GM18526 (cell line): Measurements from ENCODE around the gene TUSC2.
A peak's percentile ranks its signal among the peaks of the same experiment; 100 is the strongest.

Experiments used
- POLR2A ChIP-seq: IDR thresholded peaks from 3 replicates; pipeline ENCODE4 v1.6.1; 2011; ENCODE audit not compliant: insufficient read length; ENCODE audit errors: extremely low read depth

The TUSC2 gene

DNA sequence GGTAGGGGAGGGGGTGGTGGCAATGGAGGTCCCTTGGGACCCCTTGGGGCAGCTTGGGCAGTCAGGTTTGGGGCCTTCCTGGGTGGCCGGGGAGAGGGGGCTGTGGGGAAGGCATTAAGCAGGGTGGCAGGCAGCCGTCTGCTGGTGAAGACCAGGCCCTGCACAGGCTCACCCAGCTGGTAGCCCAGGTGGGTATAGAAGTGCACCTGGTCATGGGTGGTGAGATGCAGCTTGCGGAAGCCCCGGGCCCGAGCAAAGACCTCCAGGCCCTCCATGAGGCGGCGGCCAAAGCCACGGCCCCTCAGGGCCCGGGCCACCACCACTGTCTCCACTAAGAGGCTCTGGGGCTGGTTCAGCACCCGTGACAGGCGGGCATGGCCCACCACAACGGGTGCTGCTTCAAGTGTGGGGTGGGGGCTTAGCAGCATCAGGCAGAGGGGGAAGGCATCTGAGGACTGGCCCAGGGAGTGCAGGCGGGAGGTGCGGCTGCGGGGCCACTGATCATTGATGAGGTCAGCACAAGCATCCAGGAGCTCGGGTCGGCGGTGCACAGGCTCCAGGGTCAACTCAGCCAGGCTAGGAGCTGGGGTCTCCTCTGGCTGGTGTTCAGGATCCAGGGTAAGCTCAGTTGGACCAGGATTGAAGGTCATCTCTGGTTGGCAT lies 31.2 kb downstream of the TUSC2 start:
- TF ChIP-seq POLR2A: no peak

DNA sequence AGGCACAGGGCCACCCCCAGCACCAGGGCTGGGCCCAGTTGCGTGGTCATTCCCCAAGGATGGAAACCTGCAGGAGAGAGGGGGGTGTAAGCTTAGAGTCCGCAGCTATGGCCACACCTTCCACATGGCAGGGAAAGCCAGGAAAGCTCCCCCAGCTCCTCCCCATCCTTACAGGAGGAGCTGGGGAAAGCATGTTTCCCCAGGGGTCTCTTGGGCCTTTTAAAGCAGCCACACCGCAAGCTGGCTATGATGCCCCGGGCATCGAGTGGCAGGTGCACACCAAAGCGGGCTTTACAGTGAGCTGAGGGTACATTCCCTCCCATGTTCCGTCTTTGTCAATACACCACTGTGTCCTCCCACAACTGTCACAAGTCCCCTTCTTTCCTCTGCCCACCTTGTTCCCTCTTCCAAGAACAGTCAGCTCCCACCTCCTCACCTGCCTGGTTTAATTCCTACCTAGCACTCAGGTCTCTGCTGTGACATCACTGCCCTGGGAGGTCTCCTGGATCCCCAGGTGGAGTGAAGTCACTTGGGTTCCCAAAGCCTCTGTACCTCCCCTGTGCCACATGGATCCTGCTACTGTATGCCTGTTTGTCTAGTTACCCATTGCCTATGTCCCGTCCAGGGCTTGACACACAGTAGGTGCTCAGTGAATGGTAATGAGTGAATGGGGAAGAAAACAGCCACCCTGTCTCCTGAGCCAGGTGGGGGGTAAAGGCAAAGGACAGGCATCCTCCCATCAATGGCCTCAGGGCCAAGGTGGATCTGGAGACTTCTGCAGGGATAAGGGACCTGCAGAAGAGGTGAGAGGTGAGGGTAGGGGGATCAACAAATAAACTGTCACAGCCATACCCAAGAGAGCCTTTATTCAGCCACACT lies 32.2 kb downstream of the TUSC2 start:
- no peak for TF ChIP-seq POLR2A

DNA sequence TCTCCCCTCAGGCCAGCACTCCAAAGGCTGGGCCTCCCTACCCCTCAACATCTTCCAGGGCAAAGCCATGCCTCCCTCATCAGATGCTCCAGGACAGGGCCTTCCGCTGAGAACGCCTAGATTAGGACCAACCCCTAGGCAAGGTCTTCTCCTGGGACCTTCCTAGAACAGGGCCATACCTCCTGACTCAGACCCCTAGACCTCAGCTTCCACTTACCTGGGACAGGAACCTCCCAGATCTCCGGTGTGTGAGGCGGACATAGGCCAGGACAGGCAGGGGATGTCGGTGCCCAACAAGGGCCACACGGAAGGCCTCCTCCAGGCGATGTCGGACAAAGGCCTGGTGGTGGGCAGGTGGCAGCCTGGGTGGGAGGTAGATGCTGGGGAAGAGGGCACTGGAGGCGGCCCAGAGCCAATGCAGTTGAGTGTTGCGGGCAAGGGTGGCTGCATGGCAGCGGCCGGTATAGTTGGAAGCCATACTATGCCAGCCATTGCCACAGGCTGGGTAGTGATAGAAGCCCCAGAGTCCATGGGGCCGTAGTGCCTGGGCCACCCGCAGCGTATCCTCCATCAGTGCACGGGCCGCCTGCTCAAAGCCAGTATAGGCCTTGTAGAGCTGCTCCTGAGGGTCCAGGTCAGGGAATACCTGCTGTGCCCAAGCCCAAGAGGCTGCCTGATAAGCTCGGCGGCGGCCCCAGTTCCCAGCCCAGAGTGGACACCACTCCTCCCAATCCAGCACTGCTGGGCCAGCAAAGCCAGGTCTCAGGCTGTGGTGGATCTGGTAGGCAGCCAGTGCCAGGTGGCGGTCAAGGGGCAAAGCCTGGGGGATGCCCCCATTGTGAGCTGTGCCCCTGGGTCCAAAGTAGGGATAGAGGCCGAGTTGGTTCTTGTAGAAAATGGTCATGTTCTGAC lies 33.3 kb downstream of the TUSC2 start:
- no peak for TF ChIP-seq POLR2A

DNA sequence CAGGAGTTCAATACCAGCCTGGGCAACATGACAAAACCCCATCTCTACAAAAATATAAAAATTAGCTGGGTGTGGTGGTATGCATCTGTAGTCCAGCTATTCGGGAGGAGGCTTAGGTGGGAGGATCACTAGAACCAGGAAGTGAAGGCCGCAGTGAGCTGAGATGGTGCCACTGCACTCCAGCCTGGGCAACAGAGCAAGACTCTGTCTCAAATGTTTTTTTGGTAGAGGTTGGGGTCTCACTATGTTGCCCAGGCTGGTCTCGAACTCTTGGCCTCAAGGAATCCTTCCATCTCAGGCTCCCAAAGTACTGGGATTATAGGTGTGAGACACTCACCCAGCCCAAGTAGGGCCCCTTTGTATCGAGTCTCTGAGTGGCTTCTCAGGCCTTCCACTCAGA lies 33.9 kb downstream of the TUSC2 start:
- TF ChIP-seq POLR2A: no peak

DNA sequence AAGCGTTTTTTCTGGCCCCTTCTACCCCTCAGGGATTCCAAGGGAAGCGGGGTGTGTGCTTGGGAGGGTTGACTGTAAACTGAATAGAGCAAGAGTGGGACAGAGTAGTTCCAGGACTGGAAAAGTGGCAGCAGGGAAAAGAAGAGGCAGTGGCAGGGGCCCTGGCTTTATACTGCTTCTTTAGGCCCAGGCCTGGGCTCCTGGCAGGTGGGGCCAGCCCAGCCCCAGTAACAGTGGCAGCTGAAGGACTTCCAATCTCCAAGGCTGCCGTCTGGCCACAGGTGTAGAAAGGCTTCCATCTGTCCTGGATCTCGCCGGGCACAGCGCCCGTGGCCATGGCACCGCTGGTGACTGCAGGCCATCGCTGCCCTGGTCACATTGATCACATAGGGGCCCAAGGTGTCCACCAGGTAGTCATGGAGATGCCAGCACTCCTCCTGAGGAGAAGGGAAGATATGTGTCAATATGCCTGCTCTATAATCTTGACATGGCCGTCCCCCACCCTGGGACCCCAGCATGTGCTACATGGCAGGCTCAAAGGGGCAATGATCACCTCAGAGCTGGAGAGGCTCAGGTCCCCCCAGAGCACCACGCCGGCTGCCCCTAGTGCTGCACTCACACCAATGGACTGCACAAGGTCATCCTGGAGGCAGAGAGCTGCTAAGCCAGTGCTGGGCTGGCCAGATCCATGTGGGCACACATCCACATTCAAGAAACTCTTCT lies 34.8 kb downstream of the TUSC2 start:
- no peak for TF ChIP-seq POLR2A

DNA sequence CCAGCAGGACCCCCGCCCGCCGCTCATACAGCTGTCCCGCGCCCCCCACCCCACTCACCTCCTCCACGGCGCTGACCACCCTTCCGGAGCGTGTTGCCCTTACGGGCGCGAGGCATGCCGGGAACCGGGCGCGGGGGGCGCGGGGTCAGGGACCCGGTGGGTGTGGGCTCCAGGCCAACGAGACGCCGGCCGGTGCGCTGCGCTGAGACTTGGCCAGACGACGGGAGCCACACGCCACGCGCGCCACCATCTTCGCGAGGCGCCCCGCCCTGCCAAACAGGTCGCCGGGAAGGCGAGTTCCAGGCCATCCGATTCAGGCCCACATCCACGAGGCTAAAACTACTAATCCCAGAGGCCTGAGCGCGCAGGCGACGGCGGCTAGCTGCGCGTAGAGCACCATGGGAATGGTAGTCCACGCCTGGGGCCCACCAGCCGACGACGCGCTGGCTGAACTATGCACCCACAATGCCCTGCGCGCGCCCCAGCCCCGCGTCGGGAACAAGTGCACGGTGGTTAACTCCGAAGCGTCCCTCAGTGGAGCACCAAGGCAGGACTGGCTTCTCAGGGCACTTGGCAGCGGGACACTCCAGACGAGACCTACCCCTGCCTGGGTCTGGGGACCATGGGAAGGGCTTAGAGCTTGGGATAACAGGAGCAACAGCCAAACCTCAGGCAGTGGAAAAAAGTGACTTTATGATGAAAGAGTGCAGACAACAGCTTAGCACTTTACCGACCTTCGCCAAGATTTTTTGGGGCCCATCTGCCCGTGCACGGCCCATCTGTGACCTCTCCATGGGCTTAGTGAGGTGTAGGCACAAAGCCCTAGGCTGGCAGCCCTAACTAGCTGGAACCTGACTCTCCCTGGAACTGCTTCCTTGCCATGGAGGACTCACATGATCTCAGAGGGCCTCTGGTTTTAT lies 35.6 kb downstream of the TUSC2 start, which contains the start of gene IFRD2:
TSS of gene IFRD2 (minus strand) at position 271 of the 920 bp plus-strand sequence. CDS start at position 116, 155 bp downstream.
- TF ChIP-seq POLR2A: peak; percentile 79

DNA sequence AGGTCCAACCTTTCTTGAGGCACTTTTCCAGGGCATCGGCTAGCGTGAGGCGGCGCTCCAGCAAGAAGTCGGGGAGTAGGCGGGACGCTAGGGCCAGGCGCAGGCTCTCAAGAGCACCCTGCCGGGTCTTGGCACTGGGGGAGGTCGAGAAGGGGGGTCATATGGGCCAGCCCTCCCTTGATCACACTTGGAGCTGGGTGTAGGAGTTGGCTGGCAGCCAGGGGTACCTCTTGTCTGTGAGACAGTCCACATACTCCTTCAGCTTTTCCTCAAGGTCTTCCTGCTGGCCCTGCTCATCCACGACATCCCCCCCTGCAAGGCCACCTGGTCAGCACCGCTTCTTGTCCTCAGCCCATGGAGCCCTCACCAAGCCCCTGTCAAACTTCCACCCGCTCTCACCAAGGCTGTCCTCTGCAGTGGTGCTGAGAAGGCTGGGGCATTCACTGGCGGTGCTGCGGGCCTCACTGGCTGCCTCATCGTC lies 37.8 kb downstream of the TUSC2 start:
- TF ChIP-seq POLR2A: no peak

DNA sequence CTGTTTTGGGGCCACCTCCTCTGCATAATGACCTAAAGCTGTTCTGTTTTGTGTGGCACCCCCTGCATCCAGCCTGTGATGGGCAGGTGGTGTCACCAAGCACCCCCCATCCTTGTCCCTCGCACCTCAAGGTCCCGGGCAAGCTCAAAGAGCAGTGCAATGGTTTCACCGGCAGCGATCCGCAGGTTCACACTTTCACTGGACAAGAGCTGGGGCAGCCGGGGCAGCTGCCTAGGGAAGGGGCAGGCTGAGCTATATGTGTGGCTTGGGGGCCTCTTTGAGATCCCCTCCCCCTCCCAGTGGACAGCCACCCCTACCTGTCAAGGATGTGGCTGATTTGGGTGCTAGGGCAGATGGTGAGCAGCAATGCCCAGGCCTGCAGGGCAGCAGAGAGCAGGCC lies 38.9 kb downstream of the TUSC2 start:
- TF ChIP-seq POLR2A: no peak

DNA sequence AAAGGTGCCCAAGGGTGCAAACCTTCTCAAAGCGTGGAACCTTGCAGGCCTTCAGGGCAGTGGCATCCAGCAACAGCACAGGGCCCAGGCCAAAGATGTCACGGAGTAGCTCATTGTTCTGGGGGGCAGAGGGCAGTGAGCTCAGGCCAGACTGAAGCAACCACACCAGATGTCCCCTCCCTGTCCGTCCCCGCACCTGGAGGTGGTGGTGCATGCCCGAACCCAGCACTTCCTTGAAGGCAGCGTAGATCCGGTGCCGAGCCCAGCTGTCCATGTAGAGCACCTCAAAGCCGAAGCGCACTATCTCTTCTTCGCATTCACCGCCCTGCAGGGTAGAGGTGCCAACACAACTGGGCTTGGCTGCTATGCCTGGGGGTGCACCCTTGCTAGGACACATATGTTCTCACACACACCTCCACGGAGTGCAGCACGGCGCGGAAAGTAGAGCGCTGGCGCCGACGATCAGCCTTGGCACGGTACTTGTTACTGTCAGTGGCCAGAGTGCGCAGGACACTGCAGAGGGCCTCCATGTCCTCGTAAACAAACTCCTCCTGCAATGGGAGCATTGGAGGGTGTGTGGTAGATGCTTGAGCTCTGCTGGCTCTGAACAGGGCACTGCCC lies 39.5 kb downstream of the TUSC2 start:
- no peak for TF ChIP-seq POLR2A

DNA sequence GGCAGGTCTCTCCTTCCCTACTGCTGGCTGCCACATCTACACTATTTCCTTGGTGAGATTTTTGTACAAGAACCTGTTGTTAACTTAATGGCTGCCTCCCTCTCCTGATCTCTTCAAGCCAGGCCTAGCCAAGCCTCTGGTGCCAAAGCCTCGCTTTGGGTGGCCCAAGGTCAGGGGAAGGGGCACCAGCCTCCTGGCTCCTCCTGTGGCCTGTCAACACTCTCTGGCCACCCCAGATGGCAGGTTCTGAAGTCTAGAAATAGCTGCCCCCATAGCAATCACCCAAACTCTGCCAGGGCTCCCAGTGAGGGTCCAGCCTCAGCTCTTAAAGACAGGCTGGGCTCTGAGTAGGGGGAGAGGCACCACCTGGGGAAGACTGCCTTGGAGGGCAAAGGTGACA lies 40.8 kb downstream of the TUSC2 start:
- TF ChIP-seq POLR2A: no peak

DNA sequence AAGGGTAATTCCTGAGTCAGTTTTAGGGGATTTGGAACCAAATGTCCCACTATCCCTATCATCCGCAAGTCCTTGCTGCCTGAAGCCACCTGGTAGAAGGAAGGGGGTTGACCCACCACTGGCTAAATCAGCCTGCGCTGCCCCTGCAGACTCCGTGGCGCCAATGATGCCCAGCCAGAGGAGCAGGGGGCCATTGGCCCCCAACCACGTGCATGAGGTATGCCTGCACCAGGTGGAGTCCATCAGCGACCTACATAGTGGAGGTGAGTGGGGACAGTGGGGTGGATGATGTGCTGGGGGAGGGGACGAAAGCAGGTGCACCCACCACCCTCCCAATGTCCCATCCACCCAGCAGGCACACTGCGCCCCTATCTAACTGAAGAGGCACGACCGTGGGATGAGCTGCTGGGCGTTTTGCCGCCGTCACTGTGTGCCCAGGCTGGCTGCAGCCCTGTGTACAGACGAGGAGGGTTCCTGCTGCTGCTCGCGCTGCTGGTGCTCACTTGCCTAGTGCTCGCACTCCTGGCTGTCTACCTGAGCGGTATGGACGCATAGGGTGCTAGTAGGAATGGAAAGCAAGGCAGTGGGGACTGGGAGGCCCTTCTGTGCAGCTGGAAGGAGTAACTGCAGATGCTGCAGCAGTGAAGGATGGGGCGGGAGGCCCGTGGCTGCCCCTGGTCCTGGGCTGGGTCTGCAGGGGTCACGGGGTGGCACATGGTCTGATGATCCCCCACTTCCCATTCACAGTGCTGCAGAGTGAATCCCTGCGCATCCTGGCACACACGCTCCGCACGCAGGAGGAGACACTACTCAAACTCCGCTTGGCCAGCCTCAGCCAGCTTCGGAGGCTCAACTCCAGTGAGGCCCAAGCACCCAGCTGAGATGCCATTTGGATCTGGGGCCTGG lies 41.4 kb downstream of the TUSC2 start:
- no peak for TF ChIP-seq POLR2A
